Gastrocnemius medialis (tissue), 4 donors: ENCODE results near the gene COL28A1.

Experiments used
- CTCF ChIP-seq, 5 experiments: fragments of 450-650 bp in 3 of 5; fragments of 200-600 bp in 2 of 5; sonication (generic) in 2 of 5; IDR thresholded peaks in 4 of 5; conservative IDR thresholded peaks in 1 of 5; 1 replicate in 4 of 5; 2 replicates in 1 of 5; pipeline ENCODE4 v1.5.1; 2016 to 2019; ENCODE audit warnings: antibody characterized with exemption in 5 of 5, mild to moderate bottlenecking in 3 of 5, moderate library complexity in 3 of 5
- POLR2A ChIP-seq, 2 donors: fragments of 450-650 bp; IDR thresholded peaks; one replicate each; pipeline ENCODE4 v1.6.1; 2017; ENCODE audit warnings: antibody characterized with exemption in 2 of 2, mild to moderate bottlenecking in 2 of 2, moderate library complexity in 2 of 2

- no peak for TF ChIP-seq CTCF (IDR thresholded peaks at IDR 0.05 in 4 of 5, conservative IDR thresholded peaks at IDR 0.05 in 1 of 5)
- TF ChIP-seq POLR2A (IDR thresholded peaks at IDR 0.05): no peak
Measured at GRCh38 chr7:7475601-7476000, 60.1 kb downstream of the COL28A1 start.
